ENCODE measurements around the gene ZNF575.

DNA sequence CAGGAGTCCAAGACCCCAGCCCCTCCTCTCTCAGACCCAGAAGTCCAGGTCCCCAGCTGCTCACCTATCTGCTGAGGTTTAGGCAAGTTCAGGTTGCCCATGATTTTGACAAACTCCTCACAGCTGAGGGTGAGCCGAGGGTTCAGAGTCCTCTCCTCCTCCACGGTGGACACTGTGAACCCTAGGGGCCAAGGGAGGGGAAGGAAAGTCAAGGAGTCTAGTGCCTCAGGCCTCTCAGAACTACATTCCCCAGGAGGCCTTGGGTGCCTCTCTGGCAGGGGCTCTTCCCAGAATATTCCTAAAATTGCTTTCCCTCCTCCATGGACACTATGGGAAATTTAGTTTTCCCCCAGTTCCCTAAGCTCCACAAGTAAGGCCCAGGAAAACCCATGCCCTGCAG is 25.1 kb upstream of the ZNF575 start:
- TF ChIP-seq, protein P1, sequence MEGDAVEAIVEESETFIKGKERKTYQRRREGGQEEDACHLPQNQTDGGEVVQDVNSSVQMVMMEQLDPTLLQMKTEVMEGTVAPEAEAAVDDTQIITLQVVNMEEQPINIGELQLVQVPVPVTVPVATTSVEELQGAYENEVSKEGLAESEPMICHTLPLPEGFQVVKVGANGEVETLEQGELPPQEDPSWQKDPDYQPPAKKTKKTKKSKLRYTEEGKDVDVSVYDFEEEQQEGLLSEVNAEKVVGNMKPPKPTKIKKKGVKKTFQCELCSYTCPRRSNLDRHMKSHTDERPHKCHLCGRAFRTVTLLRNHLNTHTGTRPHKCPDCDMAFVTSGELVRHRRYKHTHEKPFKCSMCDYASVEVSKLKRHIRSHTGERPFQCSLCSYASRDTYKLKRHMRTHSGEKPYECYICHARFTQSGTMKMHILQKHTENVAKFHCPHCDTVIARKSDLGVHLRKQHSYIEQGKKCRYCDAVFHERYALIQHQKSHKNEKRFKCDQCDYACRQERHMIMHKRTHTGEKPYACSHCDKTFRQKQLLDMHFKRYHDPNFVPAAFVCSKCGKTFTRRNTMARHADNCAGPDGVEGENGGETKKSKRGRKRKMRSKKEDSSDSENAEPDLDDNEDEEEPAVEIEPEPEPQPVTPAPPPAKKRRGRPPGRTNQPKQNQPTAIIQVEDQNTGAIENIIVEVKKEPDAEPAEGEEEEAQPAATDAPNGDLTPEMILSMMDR (IDR thresholded peaks at IDR 0.05; ENCODE audit: low read depth, low read length): no peak
- TF ChIP-seq POLR2A (IDR thresholded peaks at IDR 0.05; ENCODE audit: extremely low read depth, insufficient read length): no peak
- TF ChIP-seq MYC (IDR thresholded peaks at IDR 0.05; ENCODE audit: low read depth, low read length): no peak
- TF ChIP-seq, protein P2, sequence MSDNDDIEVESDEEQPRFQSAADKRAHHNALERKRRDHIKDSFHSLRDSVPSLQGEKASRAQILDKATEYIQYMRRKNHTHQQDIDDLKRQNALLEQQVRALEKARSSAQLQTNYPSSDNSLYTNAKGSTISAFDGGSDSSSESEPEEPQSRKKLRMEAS (IDR thresholded peaks at IDR 0.05; ENCODE audit: low read depth, low read length): no peak

Measured in NB4 (cell line).